GM18867 (cell line): ENCODE results near the gene TATDN2.
A peak's percentile ranks its signal among the peaks of the same experiment; 100 is the strongest.
"Not testable (repeated sequence)": the region's sequence is repeated elsewhere in the genome, so short reads cannot be mapped to it uniquely, and the experiment has no call there.

Experiments used
- ATAC-seq: cut with Tn5 transposase; IDR thresholded peaks from one replicate; pipeline ENCODE4 v1.9.1; 2021; ENCODE audit warnings: mild to moderate bottlenecking, moderate library complexity; ENCODE audit not compliant: unreplicated experiment

The TATDN2 gene

GRCh38 chr3:10289077-10289476 lies 40.8 kb downstream of the TATDN2 start:
- no peak for ATAC-seq

- no peak for ATAC-seq
Measured at GRCh38 chr3:10289787-10290355, 41.6 kb downstream of the TATDN2 start.

GRCh38 chr3:10290481-10291176 lies 42.4 kb downstream of the TATDN2 start:
- ATAC-seq: no peak

GRCh38 chr3:10291641-10292040 lies 43.4 kb downstream of the TATDN2 start:
- no peak for ATAC-seq

GRCh38 chr3:10292505-10293419 lies 44.5 kb downstream of the TATDN2 start, which contains the start of gene GHRL:
Gene GHRL (minus strand): TSS chr3:10292947. CDS start chr3:10290180, 2,767 bp downstream.
- peak; percentile 59 for ATAC-seq

- no peak for ATAC-seq
Measured at GRCh38 chr3:10294030-10294586, 45.8 kb downstream of the TATDN2 start.

DNA sequence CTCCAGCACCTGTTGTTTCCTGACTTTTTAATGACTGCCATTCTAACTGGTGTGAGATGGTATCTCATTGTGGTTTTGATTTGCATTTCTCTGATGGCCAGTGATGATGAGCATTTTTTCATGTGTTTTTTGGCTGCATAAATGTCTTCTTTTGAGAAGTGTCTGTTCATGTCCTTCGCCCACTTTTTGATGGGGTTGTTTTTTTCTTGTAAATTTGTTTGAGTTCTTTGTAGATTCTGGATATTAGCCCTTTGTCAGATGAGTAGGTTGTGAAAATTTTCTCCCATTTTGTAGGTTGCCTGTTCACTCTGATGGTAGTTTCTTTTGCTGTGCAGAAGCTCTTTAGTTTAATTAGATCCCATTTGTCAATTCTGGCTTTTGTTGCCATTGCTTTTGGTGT lies 49.8 kb downstream of the TATDN2 start:
- not testable (repeated sequence) for ATAC-seq

- no peak for ATAC-seq
Measured at GRCh38 chr3:10299175-10299574, 50.9 kb downstream of the TATDN2 start.

DNA sequence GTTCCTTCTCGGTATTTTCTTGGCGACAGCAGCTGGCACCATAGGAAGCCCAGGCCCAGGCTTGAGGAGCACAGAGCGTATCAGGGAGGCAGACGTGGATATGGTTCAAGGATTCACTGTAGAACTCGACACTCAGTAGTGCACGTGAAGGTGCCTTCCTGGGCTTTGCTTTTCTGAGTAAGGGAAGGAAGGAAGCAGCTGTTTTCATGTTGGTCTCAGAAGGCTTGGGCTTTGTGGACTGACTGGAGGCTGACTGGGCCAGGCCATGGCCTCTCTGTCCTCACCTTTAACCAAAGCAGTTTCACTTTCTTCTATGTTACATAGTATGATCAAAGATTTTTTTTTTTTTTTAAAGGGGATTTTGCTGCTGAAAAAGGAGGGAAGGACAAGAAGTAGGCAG lies 51.4 kb downstream of the TATDN2 start:
- peak; percentile 55 for ATAC-seq

GRCh38 chr3:10300087-10300486 lies 51.8 kb downstream of the TATDN2 start:
- no peak for ATAC-seq

- no peak for ATAC-seq
Measured at GRCh38 chr3:10303105-10303504, 54.8 kb downstream of the TATDN2 start.

GRCh38 chr3:10303785-10304184 lies 55.5 kb downstream of the TATDN2 start:
- no peak for ATAC-seq

DNA sequence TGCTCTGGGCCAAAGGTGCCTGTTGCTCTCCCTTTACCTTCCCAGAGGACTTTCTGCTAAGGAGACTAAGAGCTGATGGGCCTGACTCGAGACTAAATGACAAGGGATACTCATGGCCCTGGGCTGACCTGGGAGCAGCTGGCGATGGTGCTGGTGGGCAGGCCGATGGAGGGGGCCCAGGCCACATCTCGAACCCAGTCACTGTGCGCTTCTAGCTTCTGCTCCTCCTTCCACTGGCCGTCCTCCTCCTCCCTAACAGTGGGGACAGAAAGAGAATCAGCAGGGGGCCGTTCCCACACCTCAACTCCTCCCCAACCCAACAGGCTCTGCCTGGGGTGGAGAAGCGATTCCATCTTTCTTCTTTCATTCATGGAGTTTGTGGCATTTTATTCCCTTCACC lies 56.6 kb downstream of the TATDN2 start:
- no peak for ATAC-seq

GRCh38 chr3:10305331-10305902 lies 57.2 kb downstream of the TATDN2 start:
- ATAC-seq: no peak

- no peak for ATAC-seq
Measured at GRCh38 chr3:10306156-10306555, 57.9 kb downstream of the TATDN2 start.

- ATAC-seq: no peak
Measured at GRCh38 chr3:10308678-10309077, 60.4 kb downstream of the TATDN2 start.

DNA sequence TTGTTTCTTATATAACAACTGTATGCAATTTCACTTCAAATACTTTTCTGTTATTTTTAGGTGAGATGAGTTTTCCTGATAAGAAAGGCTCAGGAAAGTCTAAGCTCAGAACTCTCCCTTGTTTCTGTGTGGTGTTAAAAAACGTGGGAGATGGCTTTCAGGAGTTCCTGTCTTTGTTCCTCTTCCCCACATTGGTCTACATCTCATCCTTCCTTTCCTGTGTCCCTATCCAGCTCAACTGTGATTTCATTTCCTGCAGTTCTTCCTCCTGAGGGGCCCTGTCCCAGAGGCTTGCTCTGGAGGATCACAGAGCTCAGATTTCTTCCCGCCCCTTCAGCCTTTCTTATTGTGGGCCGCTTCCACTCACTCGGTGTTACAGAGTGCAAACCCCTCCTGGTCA lies 61.5 kb downstream of the TATDN2 start:
- no peak for ATAC-seq

- no peak for ATAC-seq
Measured at GRCh38 chr3:10310578-10310977, 62.3 kb downstream of the TATDN2 start.

DNA sequence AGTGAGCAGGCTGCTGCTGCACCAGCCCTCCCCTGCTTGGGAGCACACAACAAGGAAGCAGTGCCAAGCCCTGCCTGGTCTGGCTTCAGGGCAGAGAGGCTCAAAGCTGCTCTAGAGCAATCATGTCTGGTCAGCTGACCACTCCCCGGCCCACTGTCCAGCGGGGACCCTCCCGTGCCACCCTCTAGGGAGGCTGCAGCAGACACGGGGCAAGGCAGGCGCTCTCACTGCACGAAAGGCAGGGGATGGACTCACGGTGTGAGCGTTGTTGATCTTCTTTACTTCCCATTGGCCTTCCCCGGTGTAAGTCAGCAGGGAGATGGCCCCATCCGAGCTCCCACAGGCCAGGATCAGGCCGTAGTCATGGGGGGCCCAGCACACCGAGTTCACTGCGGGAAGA lies 63.5 kb downstream of the TATDN2 start:
- ATAC-seq: no peak

GRCh38 chr3:10312391-10312790 lies 64.1 kb downstream of the TATDN2 start:
- no peak for ATAC-seq

DNA sequence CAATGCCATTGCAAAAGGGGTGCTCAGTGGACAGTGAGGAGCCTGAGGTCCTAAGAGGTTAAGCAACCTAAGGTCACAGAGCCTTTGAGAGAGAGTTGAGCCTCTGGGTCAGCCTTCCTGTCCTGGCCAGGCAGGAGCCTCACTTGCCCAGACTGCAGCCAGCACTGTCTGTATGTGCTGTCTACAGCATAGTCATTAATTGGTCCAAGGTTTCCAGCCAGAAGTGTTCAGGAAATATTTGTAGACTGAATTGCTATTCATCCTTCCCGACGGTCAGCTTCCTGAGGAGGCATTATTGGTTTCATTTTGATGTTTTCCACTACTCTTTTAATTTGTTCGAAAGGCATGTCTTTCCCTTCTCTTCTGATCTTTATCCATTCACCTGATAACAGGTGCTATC lies 64.6 kb downstream of the TATDN2 start:
- no peak for ATAC-seq
